SJSA1 (cell line): Measurements from ENCODE around the gene PTTG1. TPM values are rescaled to one million over a fixed set of nuclear protein-coding genes. Genes with fewer than 3 reads are reported as not detected.
"Not testable (repeated sequence)": the region's sequence is repeated elsewhere in the genome, so short reads cannot be mapped to it uniquely, and the experiment has no call there.

Experiments used
- DNase-seq, 2 experiments: peaks; one replicate each; pipeline ENCODE4 v3.0.0-alpha.2; 2015 to 2020; ENCODE audit warnings: low spot score in 2 of 2, low read depth in 1 of 2
- H3K27ac ChIP-seq: fragments of 250-450 bp; sonication (Bioruptor Pico); 2 replicates; pipeline ENCODE4 v1.5.1; 2020; ENCODE audit warnings: mild to moderate bottlenecking, moderate library complexity
- H3K27me3 ChIP-seq: fragments of 250-450 bp; sonication (Bioruptor Pico); replicated peaks from 2 replicates; pipeline ENCODE4 v1.5.1; 2020; ENCODE audit warnings: mild to moderate bottlenecking, moderate library complexity
- H3K36me3 ChIP-seq: fragments of 250-450 bp; sonication (Bioruptor Pico); 2 replicates; pipeline ENCODE4 v1.5.1; 2020; ENCODE audit warnings: mild to moderate bottlenecking
- H3K4me1 ChIP-seq: fragments of 250-450 bp; sonication (Bioruptor Pico); replicated peaks from 2 replicates; pipeline ENCODE4 v1.6.1; 2021; ENCODE audit warnings: mild to moderate bottlenecking
- H3K4me3 ChIP-seq: fragments of 250-450 bp; sonication (Bioruptor Pico); 2 replicates; pipeline ENCODE4 v1.5.1; 2020; ENCODE audit warnings: mild to moderate bottlenecking
- H3K9me3 ChIP-seq: fragments of 250-450 bp; sonication (Bioruptor Pico); replicated peaks from 2 replicates; pipeline ENCODE4 v1.5.1; 2020; ENCODE audit warnings: mild to moderate bottlenecking
- total RNA-seq: library from RNA; depleted of rRNA; stranded (reverse); fragments of >200 nt; shearing (Covaris generic); gene quantifications from 2 replicates; pipeline ENCODE4 v1.2.3, GENCODE V29; 2014

Gene PTTG1
- total RNA-seq, 1 experiment from 2014 or later, result 659 TPM

GRCh38 chr5:160436661-160437060 lies 15.0 kb downstream of the PTTG1 start:
- H3K36me3 ChIP-seq, H3K4me3 ChIP-seq, H3K27me3 ChIP-seq, H3K27ac ChIP-seq, H3K9me3 ChIP-seq, DNase-seq: not testable (repeated sequence)
- peaks cover 15% of the 10 kb centered on the region for H3K4me1 ChIP-seq

- Histone ChIP-seq H3K4me1 (peaks cover 20% of the 10 kb centered on the region), H3K4me3 (no peak overlapping the region), H3K36me3 (no peaks in the 10 kb centered on the region), H3K27me3 (no peaks in the 10 kb centered on the region), H3K9me3 (no peaks in the 10 kb centered on the region), H3K27ac (no peak overlapping the region)
- no peak for DNase-seq
Measured at GRCh38 chr5:160437271-160437670, 15.6 kb downstream of the PTTG1 start.

- peaks cover 26% of the 10 kb centered on the region for H3K4me1 ChIP-seq
- no peaks in the 10 kb centered on the region for H3K36me3 ChIP-seq
- H3K4me3 ChIP-seq, result peak overlapping the region; percentile 22
- H3K27me3 ChIP-seq, result no peaks in the 10 kb centered on the region
- peak; percentile 60 to 67 for DNase-seq
- H3K9me3 ChIP-seq, result no peaks in the 10 kb centered on the region
- H3K27ac ChIP-seq, result no peak overlapping the region
Measured at GRCh38 chr5:160438316-160439204, 16.9 kb downstream of the PTTG1 start.

GRCh38 chr5:160439205-160439600 lies 17.5 kb downstream of the PTTG1 start:
- H3K27ac ChIP-seq, result no peak overlapping the region
- peaks cover 26% of the 10 kb centered on the region for H3K4me1 ChIP-seq
- peak; percentile 84 to 88 for DNase-seq
- no peaks in the 10 kb centered on the region for H3K36me3 ChIP-seq
- no peaks in the 10 kb centered on the region for H3K9me3 ChIP-seq
- H3K27me3 ChIP-seq, result no peaks in the 10 kb centered on the region
- peak overlapping the region; percentile 22 for H3K4me3 ChIP-seq

- peak; percentile 30 to 58 for DNase-seq
Measured at GRCh38 chr5:160441311-160441781, 19.7 kb downstream of the PTTG1 start.

GRCh38 chr5:160442824-160443431 lies 21.3 kb downstream of the PTTG1 start:
- Histone ChIP-seq H3K27me3 (no peaks in the 10 kb centered on the region), H3K4me1 (peaks cover 26% of the 10 kb centered on the region), H3K27ac (no peak overlapping the region), H3K9me3 (no peaks in the 10 kb centered on the region), H3K36me3 (no peaks in the 10 kb centered on the region), H3K4me3 (no peak overlapping the region)
- DNase-seq, result no peak

More at GRCh38 chr5:160441311-160441781, 19.7 kb downstream of the PTTG1 start:
- Histone ChIP-seq H3K4me1 (peaks cover 26% of the 10 kb centered on the region), H3K27me3 (no peaks in the 10 kb centered on the region), H3K36me3 (no peaks in the 10 kb centered on the region), H3K9me3 (no peaks in the 10 kb centered on the region), H3K4me3 (no peak overlapping the region), H3K27ac (no peak overlapping the region)

GRCh38 chr5:160444407-160444806 lies 22.8 kb downstream of the PTTG1 start:
- Histone ChIP-seq H3K27me3 (no peaks in the 10 kb centered on the region), H3K9me3 (no peaks in the 10 kb centered on the region), H3K4me3 (no peak overlapping the region), H3K36me3 (no peaks in the 10 kb centered on the region), H3K4me1 (peaks cover 16% of the 10 kb centered on the region), H3K27ac (no peak overlapping the region)
- DNase-seq, result no peak

GRCh38 chr5:160445132-160445531 lies 23.5 kb downstream of the PTTG1 start:
- 0 out of 2 replicates have a peak, but pooled peaks cover 2% of the 10 kb centered on the region for H3K27me3 ChIP-seq
- no peak for DNase-seq
- H3K4me1 ChIP-seq, result peaks cover 16% of the 10 kb centered on the region
- no peak overlapping the region for H3K4me3 ChIP-seq
- H3K27ac ChIP-seq, result no peak overlapping the region
- no peaks in the 10 kb centered on the region for H3K9me3 ChIP-seq
- H3K36me3 ChIP-seq, result no peaks in the 10 kb centered on the region

- Histone ChIP-seq H3K27ac (no peak overlapping the region), H3K9me3 (no peaks in the 10 kb centered on the region), H3K36me3 (no peaks in the 10 kb centered on the region), H3K4me1 (peaks cover 16% of the 10 kb centered on the region), H3K4me3 (no peak overlapping the region), H3K27me3 (0 out of 2 replicates have a peak, but pooled peaks cover 3% of the 10 kb centered on the region)
- no peak for DNase-seq
Measured at GRCh38 chr5:160445751-160446150, 24.1 kb downstream of the PTTG1 start.

GRCh38 chr5:160448886-160449285 lies 27.2 kb downstream of the PTTG1 start:
- no peaks in the 10 kb centered on the region for H3K4me1 ChIP-seq
- H3K36me3 ChIP-seq, result no peaks in the 10 kb centered on the region
- no peaks in the 10 kb centered on the region for H3K9me3 ChIP-seq
- H3K27me3 ChIP-seq, result peaks cover 3% of the 10 kb centered on the region; the same call in 1 of the 2 replicates
- H3K27ac ChIP-seq, result no peak overlapping the region
- no peak for DNase-seq
- no peak overlapping the region for H3K4me3 ChIP-seq

- no peaks in the 10 kb centered on the region for H3K36me3 ChIP-seq
- H3K27me3 ChIP-seq, result peaks cover 3% of the 10 kb centered on the region; the same call in 1 of the 2 replicates
- no peak for DNase-seq
- H3K4me1 ChIP-seq, result no peaks in the 10 kb centered on the region
- no peaks in the 10 kb centered on the region for H3K9me3 ChIP-seq
- H3K4me3 ChIP-seq, result no peak overlapping the region
- H3K27ac ChIP-seq, result no peak overlapping the region
Measured at GRCh38 chr5:160449458-160449857, 27.8 kb downstream of the PTTG1 start.

- DNase-seq, result no peak
- Histone ChIP-seq H3K27me3 (peaks cover 3% of the 10 kb centered on the region), H3K4me3 (no peak overlapping the region), H3K27ac (no peak overlapping the region), H3K9me3 (no peaks in the 10 kb centered on the region), H3K36me3 (no peaks in the 10 kb centered on the region), H3K4me1 (no peaks in the 10 kb centered on the region)
Measured at GRCh38 chr5:160450164-160450932, 28.7 kb downstream of the PTTG1 start.

GRCh38 chr5:160451281-160451680 lies 29.6 kb downstream of the PTTG1 start:
- H3K36me3 ChIP-seq, result no peaks in the 10 kb centered on the region
- H3K4me1 ChIP-seq, result no peaks in the 10 kb centered on the region
- DNase-seq, result no peak
- H3K27me3 ChIP-seq, result peaks cover 8% of the 10 kb centered on the region
- no peaks in the 10 kb centered on the region for H3K9me3 ChIP-seq
- no peak overlapping the region for H3K4me3 ChIP-seq
- H3K27ac ChIP-seq, result no peak overlapping the region
